HepG2 (cell line): ENCODE measurements around the gene PEX11A. TPM values are rescaled to one million over a fixed set of nuclear protein-coding genes. Genes with fewer than 3 reads are reported as not detected.

ENCODE experiments used
- FOXK2 ChIP-seq: fragments of 450-650 bp; IDR thresholded peaks from 2 replicates; pipeline ENCODE4 v1.6.1; 2016
- GTF2F1 ChIP-seq: fragments of 150-350 bp; IDR thresholded peaks from 2 replicates; pipeline ENCODE4 v1.6.1; 2014; ENCODE audit warnings: low read length
- ISX ChIP-seq: sonication (generic); formaldehyde crosslinking; conservative IDR thresholded peaks from 2 replicates; pipeline ENCODE4 v1.5.0; 2020; ENCODE audit warnings: missing genetic modification reagents
- MAFK ChIP-seq, 2 experiments: IDR thresholded peaks in 1 of 2; conservative IDR thresholded peaks in 1 of 2; 2 replicates each; pipeline ENCODE4 v1.6.1; 2011; ENCODE audit warnings: improper control_type of control experiment in 2 of 2, low read length in 2 of 2
- MBNL3 ChIP-seq: fragments of 250-450 bp; sonication (Bioruptor Pico); conservative IDR thresholded peaks from 2 replicates; pipeline ENCODE4 v1.8.0; 2022; ENCODE audit warnings: mild to moderate bottlenecking, inconsistent platforms
- NFIC ChIP-seq: IDR thresholded peaks from 2 replicates; pipeline ENCODE4 v1.6.1; 2012; ENCODE audit warnings: mild to moderate bottlenecking, low read length, inconsistent platforms
- NR2F6 ChIP-seq, 2 experiments: IDR thresholded peaks; 2 replicates each; pipeline ENCODE4 v1.6.1; 2016; ENCODE audit warnings: antibody characterized with exemption in 1 of 2, mild to moderate bottlenecking in 1 of 2
- RFX5 ChIP-seq: IDR thresholded peaks from 2 replicates; pipeline ENCODE4 v1.6.1; 2011; ENCODE audit warnings: low read depth, low read length, improper control_type of control experiment
- RFXANK ChIP-seq: IDR thresholded peaks from 2 replicates; pipeline ENCODE4 v1.6.1; 2016
- SMARCE1 ChIP-seq: fragments of 450-650 bp; IDR thresholded peaks from 2 replicates; pipeline ENCODE4 v1.6.1; 2017; ENCODE audit warnings: borderline replicate concordance
- ZFP62 ChIP-seq: sonication (generic); formaldehyde crosslinking; IDR thresholded peaks from 2 replicates; pipeline ENCODE4 v1.4.0; 2020; ENCODE audit warnings: missing genetic modification reagents
- ZSCAN29 ChIP-seq: sonication (generic); formaldehyde crosslinking; conservative IDR thresholded peaks from 2 replicates; pipeline ENCODE4 v1.4.0; 2020; ENCODE audit warnings: mild to moderate bottlenecking, missing genetic modification reagents
- polyA plus RNA-seq, 8 experiments: library from polyadenylated mRNA; depleted of rRNA in 3 of 8; stranded (reverse) in 7 of 8; unstranded in 1 of 8; fragments of >200 nt; fragmentation: Illumina TruSeq in 4 of 8; extraction: Trizol in 4 of 8; gene quantifications; 2 replicates each; pipeline versions ENCODE4 v1.2.1 to v1.2.3, GENCODE V29; 2011 to 2016; ENCODE audit warnings: low read depth in 4 of 8, missing spikeins in 1 of 8, mixed read lengths in 1 of 8; ENCODE audit not compliant: insufficient read depth in 1 of 8
- total RNA-seq, 5 experiments: library from RNA; depleted of rRNA; stranded (reverse); fragments of >200 nt; fragmentation: Illumina TruSeq; extraction: Trizol; gene quantifications; 2 replicates each; pipeline ENCODE4 v1.2.3, GENCODE V29; 2016; ENCODE audit warnings: low read depth in 1 of 5
- TF ChIP-seq, protein P1 (sequence below): sonication (generic); formaldehyde crosslinking; IDR thresholded peaks from 2 replicates; pipeline ENCODE4 v1.5.1; 2020; ENCODE audit warnings: mild to moderate bottlenecking, missing genetic modification reagents, borderline replicate concordance
- TF ChIP-seq, protein P2 (sequence below), 2 experiments: fragments of 450-650 bp in 1 of 2; sonication (generic) in 1 of 2; formaldehyde crosslinking; IDR thresholded peaks; 2 replicates each; pipeline versions ENCODE4 v1.5.0 to v1.8.0; 2020 to 2022; ENCODE audit warnings: mild to moderate bottlenecking in 1 of 2, missing genetic modification reagents in 1 of 2
- TF ChIP-seq, protein P3 (sequence below): sonication (generic); formaldehyde crosslinking; IDR thresholded peaks from 2 replicates; pipeline ENCODE4 v1.4.0; 2020; ENCODE audit warnings: missing genetic modification reagents; ENCODE audit errors: not compliant biosample characterization
- TF ChIP-seq, protein P4 (sequence below): sonication (generic); formaldehyde crosslinking; IDR thresholded peaks from 2 replicates; pipeline ENCODE4 v1.8.0; 2022; ENCODE audit warnings: low read depth, missing genetic modification reagents
- TF ChIP-seq, protein P5 (sequence below): sonication (generic); formaldehyde crosslinking; IDR thresholded peaks from 2 replicates; pipeline ENCODE4 v1.8.0; 2022; ENCODE audit warnings: mild to moderate bottlenecking, missing genetic modification reagents, moderate library complexity
- TF ChIP-seq, protein P6 (sequence below): IDR thresholded peaks from 2 replicates; pipeline ENCODE4 v1.6.1; 2016; ENCODE audit warnings: mild to moderate bottlenecking, missing biosample characterization, missing genetic modification reagents
- TF ChIP-seq, protein P7 (sequence below): IDR thresholded peaks from 2 replicates; pipeline ENCODE4 v1.6.1; 2016; ENCODE audit warnings: control low read depth

Gene PEX11A
- total and polyA plus RNA-seq, 2 of the 13 experiments (the other 11 are each of a cell fraction or from before 2014, with no cell fraction given) = 9.9 to 15.1 TPM

DNA sequence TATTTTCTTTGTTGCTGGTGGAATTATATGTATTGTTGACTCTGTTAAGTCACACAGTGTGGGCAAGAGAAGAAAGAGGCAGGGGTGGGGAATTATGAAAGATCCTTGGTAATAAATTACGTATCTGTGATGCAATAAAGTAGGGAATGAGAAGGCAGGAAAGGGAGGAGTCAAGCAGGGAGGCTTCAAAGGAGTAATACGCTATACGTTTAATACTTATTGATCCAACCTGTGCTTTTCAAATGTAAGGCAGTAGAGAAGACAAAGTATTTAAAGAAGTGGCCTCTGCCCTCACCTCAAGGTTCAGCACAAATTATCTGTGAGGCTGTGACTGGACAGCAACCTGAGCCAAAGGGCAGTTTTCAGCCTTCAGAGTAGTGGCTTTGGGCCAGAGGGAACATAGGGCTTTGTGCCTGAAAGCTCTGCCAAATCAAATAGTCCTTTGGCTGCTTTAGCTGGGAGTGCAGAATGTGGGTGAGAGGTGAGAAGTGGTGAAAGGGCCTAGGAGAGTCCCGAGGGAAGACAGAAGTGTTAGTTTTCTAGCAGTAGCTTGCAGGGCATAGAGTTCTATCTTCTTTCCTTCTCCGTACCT is 10.2 kb downstream of the PEX11A start (continued):
- TF ChIP-seq, protein P1, sequence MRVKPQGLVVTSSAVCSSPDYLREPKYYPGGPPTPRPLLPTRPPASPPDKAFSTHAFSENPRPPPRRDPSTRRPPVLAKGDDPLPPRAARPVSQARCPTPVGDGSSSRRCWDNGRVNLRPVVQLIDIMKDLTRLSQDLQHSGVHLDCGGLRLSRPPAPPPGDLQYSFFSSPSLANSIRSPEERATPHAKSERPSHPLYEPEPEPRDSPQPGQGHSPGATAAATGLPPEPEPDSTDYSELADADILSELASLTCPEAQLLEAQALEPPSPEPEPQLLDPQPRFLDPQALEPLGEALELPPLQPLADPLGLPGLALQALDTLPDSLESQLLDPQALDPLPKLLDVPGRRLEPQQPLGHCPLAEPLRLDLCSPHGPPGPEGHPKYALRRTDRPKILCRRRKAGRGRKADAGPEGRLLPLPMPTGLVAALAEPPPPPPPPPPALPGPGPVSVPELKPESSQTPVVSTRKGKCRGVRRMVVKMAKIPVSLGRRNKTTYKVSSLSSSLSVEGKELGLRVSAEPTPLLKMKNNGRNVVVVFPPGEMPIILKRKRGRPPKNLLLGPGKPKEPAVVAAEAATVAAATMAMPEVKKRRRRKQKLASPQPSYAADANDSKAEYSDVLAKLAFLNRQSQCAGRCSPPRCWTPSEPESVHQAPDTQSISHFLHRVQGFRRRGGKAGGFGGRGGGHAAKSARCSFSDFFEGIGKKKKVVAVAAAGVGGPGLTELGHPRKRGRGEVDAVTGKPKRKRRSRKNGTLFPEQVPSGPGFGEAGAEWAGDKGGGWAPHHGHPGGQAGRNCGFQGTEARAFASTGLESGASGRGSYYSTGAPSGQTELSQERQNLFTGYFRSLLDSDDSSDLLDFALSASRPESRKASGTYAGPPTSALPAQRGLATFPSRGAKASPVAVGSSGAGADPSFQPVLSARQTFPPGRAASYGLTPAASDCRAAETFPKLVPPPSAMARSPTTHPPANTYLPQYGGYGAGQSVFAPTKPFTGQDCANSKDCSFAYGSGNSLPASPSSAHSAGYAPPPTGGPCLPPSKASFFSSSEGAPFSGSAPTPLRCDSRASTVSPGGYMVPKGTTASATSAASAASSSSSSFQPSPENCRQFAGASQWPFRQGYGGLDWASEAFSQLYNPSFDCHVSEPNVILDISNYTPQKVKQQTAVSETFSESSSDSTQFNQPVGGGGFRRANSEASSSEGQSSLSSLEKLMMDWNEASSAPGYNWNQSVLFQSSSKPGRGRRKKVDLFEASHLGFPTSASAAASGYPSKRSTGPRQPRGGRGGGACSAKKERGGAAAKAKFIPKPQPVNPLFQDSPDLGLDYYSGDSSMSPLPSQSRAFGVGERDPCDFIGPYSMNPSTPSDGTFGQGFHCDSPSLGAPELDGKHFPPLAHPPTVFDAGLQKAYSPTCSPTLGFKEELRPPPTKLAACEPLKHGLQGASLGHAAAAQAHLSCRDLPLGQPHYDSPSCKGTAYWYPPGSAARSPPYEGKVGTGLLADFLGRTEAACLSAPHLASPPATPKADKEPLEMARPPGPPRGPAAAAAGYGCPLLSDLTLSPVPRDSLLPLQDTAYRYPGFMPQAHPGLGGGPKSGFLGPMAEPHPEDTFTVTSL (CRISPR knock-in tag) = 0 out of 2 replicates have a peak, but pooled peaks have one; percentile 8
- TF ChIP-seq MBNL3 (no peak), ZFP62 (CRISPR knock-in tag) (no peak), FOXK2 (no peak), SMARCE1 (no peak), RFXANK (CRISPR knock-in tag) (no peak), ISX (CRISPR knock-in tag) (no peak), ZSCAN29 (CRISPR knock-in tag) (no peak), RFX5 (no peak), NR2F6 (IDR thresholded peaks at IDR 0.05) (peak; percentile 70; the same call in 1 of the 2 replicates), NR2F6 (CRISPR knock-in tag; IDR thresholded peaks at IDR 0.05) (peak; percentile 53; the same call in 1 of the 2 replicates), NFIC (peak; percentile 69), GTF2F1 (no peak), MAFK (conservative IDR thresholded peaks at IDR 0.05 in 1 of 2, IDR thresholded peaks at IDR 0.05 in 1 of 2; ENCODE audit: low read length in 2 of 2) (no peak)
- TF ChIP-seq, protein P2, sequence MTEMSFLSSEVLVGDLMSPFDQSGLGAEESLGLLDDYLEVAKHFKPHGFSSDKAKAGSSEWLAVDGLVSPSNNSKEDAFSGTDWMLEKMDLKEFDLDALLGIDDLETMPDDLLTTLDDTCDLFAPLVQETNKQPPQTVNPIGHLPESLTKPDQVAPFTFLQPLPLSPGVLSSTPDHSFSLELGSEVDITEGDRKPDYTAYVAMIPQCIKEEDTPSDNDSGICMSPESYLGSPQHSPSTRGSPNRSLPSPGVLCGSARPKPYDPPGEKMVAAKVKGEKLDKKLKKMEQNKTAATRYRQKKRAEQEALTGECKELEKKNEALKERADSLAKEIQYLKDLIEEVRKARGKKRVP (CRISPR knock-in tag; IDR thresholded peaks at IDR 0.05) = no peak
- TF ChIP-seq, protein P3, sequence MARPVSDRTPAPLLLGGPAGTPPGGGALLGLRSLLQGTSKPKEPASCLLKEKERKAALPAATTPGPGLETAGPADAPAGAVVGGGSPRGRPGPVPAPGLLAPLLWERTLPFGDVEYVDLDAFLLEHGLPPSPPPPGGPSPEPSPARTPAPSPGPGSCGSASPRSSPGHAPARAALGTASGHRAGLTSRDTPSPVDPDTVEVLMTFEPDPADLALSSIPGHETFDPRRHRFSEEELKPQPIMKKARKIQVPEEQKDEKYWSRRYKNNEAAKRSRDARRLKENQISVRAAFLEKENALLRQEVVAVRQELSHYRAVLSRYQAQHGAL = no peak
- TF ChIP-seq, protein P4, sequence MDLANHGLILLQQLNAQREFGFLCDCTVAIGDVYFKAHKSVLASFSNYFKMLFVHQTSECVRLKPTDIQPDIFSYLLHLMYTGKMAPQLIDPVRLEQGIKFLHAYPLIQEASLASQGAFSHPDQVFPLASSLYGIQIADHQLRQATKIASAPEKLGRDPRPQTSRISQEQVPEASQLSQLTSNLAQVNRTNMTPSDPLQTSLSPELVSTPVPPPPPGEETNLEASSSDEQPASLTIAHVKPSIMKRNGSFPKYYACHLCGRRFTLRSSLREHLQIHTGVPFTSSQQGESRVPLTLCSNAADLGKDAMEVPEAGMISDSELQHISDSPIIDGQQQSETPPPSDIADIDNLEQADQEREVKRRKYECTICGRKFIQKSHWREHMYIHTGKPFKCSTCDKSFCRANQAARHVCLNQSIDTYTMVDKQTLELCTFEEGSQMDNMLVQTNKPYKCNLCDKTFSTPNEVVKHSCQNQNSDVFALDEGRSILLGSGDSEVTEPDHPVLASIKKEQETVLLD (CRISPR knock-in tag) = no peak
- TF ChIP-seq, protein P5, sequence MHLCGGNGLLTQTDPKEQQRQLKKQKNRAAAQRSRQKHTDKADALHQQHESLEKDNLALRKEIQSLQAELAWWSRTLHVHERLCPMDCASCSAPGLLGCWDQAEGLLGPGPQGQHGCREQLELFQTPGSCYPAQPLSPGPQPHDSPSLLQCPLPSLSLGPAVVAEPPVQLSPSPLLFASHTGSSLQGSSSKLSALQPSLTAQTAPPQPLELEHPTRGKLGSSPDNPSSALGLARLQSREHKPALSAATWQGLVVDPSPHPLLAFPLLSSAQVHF (CRISPR knock-in tag) = no peak
- TF ChIP-seq, protein P6, sequence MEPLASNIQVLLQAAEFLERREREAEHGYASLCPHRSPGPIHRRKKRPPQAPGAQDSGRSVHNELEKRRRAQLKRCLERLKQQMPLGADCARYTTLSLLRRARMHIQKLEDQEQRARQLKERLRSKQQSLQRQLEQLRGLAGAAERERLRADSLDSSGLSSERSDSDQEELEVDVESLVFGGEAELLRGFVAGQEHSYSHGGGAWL (CRISPR knock-in tag) = no peak
- TF ChIP-seq, protein P7, sequence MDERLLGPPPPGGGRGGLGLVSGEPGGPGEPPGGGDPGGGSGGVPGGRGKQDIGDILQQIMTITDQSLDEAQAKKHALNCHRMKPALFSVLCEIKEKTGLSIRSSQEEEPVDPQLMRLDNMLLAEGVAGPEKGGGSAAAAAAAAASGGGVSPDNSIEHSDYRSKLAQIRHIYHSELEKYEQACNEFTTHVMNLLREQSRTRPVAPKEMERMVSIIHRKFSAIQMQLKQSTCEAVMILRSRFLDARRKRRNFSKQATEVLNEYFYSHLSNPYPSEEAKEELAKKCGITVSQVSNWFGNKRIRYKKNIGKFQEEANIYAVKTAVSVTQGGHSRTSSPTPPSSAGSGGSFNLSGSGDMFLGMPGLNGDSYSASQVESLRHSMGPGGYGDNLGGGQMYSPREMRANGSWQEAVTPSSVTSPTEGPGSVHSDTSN (CRISPR knock-in tag) = no peak
